Colonic mucosa (tissue), 4 donors: ENCODE results near the gene TOP3B. TPM values are rescaled to one million over a fixed set of nuclear protein-coding genes. Genes with fewer than 3 reads are reported as not detected.
A peak's percentile ranks its signal among the peaks of the same experiment; 100 is the strongest.

Experiments
- DNase-seq: peaks from one replicate; pipeline ENCODE4 v3.0.0-alpha.2; 2020
- H3K27ac ChIP-seq: fragments of 200-600 bp; one replicate; pipeline ENCODE4 v1.8.0; 2021
- H3K27me3 ChIP-seq: fragments of 200-600 bp; one replicate; pipeline ENCODE4 v1.8.0; 2021
- H3K36me3 ChIP-seq: fragments of 200-600 bp; one replicate; pipeline ENCODE4 v1.8.0; 2021
- H3K4me1 ChIP-seq: fragments of 200-600 bp; one replicate; pipeline ENCODE4 v1.8.0; 2021; ENCODE audit warnings: mild to moderate bottlenecking
- H3K4me3 ChIP-seq: fragments of 200-600 bp; one replicate; pipeline ENCODE4 v1.8.0; 2021
- H3K9ac ChIP-seq, 2 donors: one replicate each; pipeline ENCODE4 v1.7.0; 2013; ENCODE audit warnings: control low read depth in 2 of 2, low read depth in 2 of 2, low read length in 2 of 2
- H3K9me3 ChIP-seq: fragments of 200-600 bp; one replicate; pipeline ENCODE4 v1.8.0; 2021
- intact Hi-C: fragments of 100-400 bp; cut with DNase I; formaldehyde crosslinking; loops from one replicate; pipeline ENCODE4 v1.14.1; 2022
- total RNA-seq, 2 donors: library from RNA; stranded (reverse); fragmentation: NEBNext Ultra II Directional in 1 of 2; extraction: Animal tissue kit (Norgen Biotek cat#: 25700) in 1 of 2; gene quantifications; one replicate each; pipeline ENCODE4 v1.2.1, GENCODE V29; 2021
- TF ChIP-seq, protein P1 (sequence below): fragments of 200-600 bp; IDR thresholded peaks from one replicate; pipeline ENCODE4 v1.8.0; 2022; ENCODE audit warnings: antibody characterized with exemption, mild to moderate bottlenecking
- donor health status: healthy.
- donor health status: DM: no; HTN: no; CAD: no.
- donor health status: DM: no; HTN: no; CAD: no.

The TOP3B gene
- total RNA-seq, 2 donors from 2014 or later = 20.1 to 37.4 TPM

DNA sequence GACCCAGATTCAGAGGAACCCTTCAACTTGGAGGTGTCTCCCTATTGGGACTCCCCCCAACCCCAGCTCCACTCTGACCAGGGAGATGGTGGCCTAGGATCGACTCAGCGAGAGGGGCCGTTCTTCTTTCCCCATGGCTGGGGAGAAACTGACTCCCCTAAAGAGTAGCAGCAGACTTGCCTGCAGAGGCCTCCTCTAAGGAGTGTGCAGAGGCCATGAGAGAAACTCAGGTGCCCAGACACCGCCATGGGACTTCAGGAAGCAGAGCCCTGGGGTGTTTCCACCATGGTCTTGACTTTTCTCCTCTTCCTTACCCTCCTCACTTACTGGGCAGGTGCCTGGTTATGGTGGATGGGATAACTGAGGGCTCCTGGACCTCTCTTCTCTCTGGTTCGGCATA lies 2.6 kb upstream of the TOP3B start:
- intact Hi-C loops = no loop called here
- Histone ChIP-seq H3K27me3 (no peaks in the 10 kb centered on the region), H3K9me3 (no peaks in the 10 kb centered on the region), H3K27ac (no peak overlapping the region), H3K9ac (no peak overlapping the region), H3K36me3 (no peaks in the 10 kb centered on the region), H3K4me1 (peaks cover 8% of the 10 kb centered on the region), H3K4me3 (no peak overlapping the region)
- no peak for DNase-seq
- TF ChIP-seq, protein P1, sequence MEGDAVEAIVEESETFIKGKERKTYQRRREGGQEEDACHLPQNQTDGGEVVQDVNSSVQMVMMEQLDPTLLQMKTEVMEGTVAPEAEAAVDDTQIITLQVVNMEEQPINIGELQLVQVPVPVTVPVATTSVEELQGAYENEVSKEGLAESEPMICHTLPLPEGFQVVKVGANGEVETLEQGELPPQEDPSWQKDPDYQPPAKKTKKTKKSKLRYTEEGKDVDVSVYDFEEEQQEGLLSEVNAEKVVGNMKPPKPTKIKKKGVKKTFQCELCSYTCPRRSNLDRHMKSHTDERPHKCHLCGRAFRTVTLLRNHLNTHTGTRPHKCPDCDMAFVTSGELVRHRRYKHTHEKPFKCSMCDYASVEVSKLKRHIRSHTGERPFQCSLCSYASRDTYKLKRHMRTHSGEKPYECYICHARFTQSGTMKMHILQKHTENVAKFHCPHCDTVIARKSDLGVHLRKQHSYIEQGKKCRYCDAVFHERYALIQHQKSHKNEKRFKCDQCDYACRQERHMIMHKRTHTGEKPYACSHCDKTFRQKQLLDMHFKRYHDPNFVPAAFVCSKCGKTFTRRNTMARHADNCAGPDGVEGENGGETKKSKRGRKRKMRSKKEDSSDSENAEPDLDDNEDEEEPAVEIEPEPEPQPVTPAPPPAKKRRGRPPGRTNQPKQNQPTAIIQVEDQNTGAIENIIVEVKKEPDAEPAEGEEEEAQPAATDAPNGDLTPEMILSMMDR = no peak

DNA sequence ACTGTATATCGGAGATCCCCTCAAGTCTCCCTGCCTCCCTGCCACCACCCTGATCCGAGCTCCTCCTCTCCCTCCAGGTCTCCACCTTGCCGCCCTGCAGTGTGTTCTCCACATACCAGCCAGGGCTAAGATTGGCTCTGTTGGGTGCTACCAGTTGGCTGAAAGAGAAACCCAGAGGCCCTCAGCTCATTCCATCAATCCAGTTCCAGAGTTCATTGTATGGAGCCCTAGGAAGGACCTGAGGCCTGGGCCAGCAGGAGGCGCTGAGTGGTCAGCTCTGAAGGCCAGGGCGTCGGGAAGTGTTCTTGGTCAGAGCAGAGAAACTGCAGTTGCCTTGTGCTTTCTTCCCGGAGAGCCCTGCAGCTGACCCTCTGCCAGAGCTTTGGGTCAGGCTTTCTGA lies 2.2 kb upstream of the TOP3B start:
- H3K4me3 ChIP-seq = no peak overlapping the region
- intact Hi-C loops = no loop called here
- no peaks in the 10 kb centered on the region for H3K27me3 ChIP-seq
- H3K36me3 ChIP-seq = no peaks in the 10 kb centered on the region
- H3K9me3 ChIP-seq = no peaks in the 10 kb centered on the region
- H3K4me1 ChIP-seq = peaks cover 8% of the 10 kb centered on the region
- no peak overlapping the region for H3K27ac ChIP-seq
- no peak for DNase-seq
- H3K9ac ChIP-seq = no peak overlapping the region
- TF ChIP-seq, protein P1 = no peak

DNA sequence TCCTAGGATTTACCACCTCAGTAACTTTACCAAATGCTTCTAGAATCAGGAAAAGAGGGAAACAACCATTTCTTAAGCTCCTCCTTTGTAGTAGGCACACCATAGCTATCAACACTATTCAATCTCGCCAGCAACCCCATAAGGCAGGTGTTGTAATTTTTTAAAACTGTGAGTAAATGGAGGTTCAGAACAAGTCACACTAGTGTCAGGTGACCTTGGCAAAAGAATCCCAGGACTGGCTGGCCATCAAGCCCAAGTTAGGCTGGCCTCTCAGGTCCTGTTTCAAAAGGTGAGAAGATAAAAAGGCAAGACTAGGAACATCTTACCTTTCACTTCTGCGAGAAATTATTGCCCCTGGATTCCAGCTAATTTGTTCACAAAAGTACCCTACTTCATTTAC lies 713 bp downstream of the TOP3B start:
- no peaks in the 10 kb centered on the region for H3K36me3 ChIP-seq
- no peak overlapping the region for H3K27ac ChIP-seq
- peaks cover 8% of the 10 kb centered on the region for H3K4me1 ChIP-seq
- H3K4me3 ChIP-seq = peak overlapping the region; percentile 99
- H3K9me3 ChIP-seq = no peaks in the 10 kb centered on the region
- H3K9ac ChIP-seq = peak overlapping the region; percentile 94 to 95
- H3K27me3 ChIP-seq = no peaks in the 10 kb centered on the region
- intact Hi-C loops = no loop called here
- no peak for DNase-seq
- TF ChIP-seq, protein P1 = no peak

DNA sequence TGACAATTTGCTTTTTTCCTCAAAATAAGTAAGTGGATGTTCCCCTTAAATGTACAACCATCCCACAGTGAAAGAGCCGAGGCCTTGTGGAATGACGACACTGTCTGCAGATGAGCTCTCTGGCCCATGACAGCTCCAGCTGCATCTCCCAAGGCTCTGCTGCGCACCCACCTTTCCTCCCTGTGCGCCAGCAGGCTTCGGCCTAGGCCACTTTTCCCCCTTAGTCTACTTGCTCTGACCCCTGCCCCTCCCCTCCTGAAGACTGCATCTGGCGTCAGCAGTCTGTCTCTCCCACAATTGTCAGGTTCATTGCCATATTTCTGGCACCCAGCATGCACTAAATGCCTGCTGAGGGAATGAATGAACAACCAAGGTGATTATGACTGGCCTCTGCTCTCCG lies 2.0 kb downstream of the TOP3B start:
- Histone ChIP-seq H3K4me1 (peaks cover 8% of the 10 kb centered on the region), H3K4me3 (no peak overlapping the region), H3K9me3 (no peaks in the 10 kb centered on the region), H3K27ac (no peak overlapping the region), H3K9ac (no peak overlapping the region), H3K27me3 (no peaks in the 10 kb centered on the region), H3K36me3 (no peaks in the 10 kb centered on the region)
- no peak for DNase-seq
- TF ChIP-seq, protein P1 = no peak
- intact Hi-C loops = no loop called here

DNA sequence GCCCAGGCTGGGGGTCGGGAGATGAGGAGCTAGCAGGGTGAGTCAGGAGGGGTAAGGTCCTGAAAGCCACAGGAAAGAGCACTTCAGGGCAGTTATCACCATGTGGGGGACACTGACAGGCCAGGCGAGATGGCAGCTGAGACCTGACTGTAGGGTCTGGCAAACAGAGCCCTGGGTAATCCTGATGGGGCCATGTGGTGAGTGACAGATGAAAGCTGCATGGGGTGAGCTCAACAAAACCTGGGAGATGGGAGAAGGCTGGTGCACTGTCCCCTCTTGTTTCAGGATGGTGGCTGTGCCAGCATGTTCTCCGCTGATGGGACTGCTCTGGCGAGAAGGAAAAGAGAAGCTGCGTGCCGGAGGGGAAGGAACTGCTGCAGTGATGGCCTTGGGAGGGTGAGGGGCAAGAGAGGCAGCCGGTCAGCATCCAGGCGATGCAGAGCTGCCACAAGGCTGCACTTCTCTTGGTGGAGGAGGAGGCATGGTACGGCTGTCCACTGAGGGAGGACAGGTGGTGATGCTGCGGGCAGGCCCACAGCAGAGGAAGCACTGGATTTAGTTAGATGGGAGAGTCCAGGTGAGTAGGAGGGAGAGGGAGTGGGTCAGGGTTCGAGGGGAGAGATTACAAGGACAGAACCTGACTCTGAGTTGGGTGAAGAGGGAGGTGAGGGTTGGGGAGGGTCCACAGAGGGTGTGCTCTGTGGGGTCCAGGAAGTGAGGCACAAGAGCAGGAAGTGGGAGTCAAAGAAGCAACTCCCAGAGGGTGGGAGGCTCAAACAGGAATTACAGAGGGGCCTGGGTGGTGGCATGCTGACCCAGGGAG lies 3.8 kb downstream of the TOP3B start:
- Histone ChIP-seq H3K36me3 (no peaks in the 10 kb centered on the region), H3K27ac (no peak overlapping the region), H3K9ac (no peak overlapping the region), H3K9me3 (no peaks in the 10 kb centered on the region), H3K27me3 (no peaks in the 10 kb centered on the region), H3K4me3 (no peak overlapping the region), H3K4me1 (peaks cover 8% of the 10 kb centered on the region)
- DNase-seq = no peak
- intact Hi-C loops = no loop called here
- TF ChIP-seq, protein P1 = no peak
